ENCODE results near the gene DHRSX.

DNA sequence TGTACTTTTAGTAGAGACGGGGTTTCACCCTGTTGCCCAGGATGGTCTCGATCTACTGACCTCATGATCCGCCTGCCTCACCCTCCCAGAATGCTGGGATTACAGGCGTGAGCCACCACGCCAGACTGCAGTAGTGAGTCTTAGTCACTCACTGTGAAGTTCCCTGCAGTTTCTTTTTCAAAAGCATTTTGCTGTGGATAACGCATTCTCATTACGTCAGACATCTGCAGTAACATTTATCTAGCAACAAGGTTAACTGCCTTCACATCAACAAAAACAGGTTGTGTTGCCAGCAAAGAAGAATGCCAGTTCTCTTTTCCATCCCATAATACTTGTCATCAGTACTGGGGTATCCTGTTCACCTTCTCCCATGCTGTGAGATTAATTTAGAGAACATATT is 164.6 kb downstream of the DHRSX start:
- TF ChIP-seq, protein P1, sequence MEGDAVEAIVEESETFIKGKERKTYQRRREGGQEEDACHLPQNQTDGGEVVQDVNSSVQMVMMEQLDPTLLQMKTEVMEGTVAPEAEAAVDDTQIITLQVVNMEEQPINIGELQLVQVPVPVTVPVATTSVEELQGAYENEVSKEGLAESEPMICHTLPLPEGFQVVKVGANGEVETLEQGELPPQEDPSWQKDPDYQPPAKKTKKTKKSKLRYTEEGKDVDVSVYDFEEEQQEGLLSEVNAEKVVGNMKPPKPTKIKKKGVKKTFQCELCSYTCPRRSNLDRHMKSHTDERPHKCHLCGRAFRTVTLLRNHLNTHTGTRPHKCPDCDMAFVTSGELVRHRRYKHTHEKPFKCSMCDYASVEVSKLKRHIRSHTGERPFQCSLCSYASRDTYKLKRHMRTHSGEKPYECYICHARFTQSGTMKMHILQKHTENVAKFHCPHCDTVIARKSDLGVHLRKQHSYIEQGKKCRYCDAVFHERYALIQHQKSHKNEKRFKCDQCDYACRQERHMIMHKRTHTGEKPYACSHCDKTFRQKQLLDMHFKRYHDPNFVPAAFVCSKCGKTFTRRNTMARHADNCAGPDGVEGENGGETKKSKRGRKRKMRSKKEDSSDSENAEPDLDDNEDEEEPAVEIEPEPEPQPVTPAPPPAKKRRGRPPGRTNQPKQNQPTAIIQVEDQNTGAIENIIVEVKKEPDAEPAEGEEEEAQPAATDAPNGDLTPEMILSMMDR (IDR thresholded peaks at IDR 0.05), result no peak
- TF ChIP-seq POLR2AphosphoS5 (IDR thresholded peaks at IDR 0.05) (no peak), POLR2A (IDR thresholded peaks at IDR 0.05) (no peak), EP300 (IDR thresholded peaks at IDR 0.05) (no peak)
